DMS153 (cell line): ENCODE measurements around the gene SELENBP1.
"Not testable (repeated sequence)": the region's sequence is repeated elsewhere in the genome, so short reads cannot be mapped to it uniquely, and the experiment has no call there.

Source experiments
- DNase-seq: peaks from one replicate; lab custom pipeline; 2025; lab: John Stamatoyannopoulos, UW

Gene SELENBP1

DNA sequence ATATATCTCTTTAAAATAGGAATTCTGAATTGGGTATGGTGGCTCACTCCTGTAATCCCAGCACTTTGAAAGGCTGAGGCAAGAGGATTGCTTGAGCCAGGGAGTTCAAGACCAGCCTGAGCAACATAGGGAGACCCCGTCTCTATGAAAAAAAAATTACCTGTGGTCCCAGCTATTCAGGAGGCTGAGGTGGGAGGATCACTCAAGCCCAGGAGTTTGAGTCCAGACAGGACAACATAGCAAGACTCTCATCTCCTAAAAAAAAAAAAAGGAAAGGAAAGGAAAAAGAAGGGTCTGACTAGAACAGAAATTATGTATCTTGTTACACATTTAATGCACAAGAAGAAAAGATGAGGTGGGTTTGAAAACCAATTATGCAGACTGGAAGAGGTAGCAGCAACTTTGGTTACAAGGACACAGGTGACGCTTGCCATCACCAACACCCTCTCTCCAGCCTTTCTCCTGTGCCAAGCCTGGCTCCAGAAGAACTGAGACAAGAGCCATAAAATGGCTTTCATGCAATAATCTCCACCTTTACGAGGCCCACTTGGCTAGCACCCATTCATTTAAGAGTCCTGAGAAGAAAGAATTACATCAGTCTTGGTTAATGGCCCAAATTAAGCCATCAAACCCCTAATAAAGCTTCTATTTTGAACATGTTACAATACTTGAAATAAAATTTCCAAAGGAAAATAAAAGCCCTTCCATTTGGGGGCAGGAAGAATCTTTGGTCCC is 4.8 kb upstream of the SELENBP1 start:
- no peak for DNase-seq

DNA sequence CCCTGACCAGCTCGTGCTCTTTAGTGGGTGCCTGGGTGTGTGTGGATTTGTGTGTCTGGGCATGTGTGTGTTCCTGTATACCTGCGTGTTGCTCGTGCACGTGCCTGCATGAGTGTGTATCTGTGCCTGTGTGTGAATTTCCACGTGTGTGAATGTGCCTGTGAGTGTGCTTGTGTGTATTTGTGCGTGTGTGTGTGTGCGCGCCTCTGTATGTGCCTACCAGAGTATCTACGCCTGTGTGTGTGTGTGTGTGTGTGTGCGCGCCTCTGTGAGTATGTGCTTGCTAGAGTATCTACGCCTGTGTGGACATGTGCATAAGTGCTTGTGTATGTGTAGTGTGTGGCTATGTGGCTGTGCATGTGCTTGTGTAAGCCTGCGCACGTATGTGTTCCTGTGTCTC is 691 bp upstream of the SELENBP1 start:
- DNase-seq = no peak

DNA sequence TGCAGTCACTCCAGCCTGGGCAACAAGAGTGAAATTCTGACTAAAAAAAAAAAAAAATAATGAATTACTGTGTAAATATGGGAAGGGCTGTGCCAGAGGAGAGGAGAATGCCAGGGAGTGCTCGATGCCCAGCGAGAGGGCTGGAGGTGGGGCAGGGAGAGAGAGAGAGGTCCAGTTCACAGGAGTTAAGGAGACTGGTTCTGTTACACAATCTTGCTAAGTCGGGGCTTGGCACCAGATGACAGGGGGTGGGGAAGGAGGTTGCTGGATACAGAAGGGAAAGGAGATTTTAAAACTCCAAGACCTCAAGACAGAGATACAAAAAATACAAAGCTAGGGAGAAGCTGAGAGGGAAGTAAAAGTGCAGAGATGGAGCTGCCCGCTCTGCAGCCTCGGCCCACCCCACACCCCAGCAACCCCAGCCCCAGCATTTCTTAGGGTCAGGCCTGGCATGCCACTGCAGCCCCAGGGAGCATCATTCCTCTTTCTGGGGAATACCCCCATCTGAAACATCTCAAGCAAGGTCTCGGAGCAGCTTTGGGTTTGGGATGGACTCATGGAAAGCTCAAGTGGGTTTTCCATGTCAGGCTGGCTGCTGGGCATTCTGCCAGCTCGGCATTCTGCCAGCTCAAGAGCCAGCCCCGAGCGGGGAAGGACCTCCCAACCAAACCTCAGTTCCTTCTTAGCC is 991 bp downstream of the SELENBP1 start:
- peak; percentile 94 for DNase-seq

DNA sequence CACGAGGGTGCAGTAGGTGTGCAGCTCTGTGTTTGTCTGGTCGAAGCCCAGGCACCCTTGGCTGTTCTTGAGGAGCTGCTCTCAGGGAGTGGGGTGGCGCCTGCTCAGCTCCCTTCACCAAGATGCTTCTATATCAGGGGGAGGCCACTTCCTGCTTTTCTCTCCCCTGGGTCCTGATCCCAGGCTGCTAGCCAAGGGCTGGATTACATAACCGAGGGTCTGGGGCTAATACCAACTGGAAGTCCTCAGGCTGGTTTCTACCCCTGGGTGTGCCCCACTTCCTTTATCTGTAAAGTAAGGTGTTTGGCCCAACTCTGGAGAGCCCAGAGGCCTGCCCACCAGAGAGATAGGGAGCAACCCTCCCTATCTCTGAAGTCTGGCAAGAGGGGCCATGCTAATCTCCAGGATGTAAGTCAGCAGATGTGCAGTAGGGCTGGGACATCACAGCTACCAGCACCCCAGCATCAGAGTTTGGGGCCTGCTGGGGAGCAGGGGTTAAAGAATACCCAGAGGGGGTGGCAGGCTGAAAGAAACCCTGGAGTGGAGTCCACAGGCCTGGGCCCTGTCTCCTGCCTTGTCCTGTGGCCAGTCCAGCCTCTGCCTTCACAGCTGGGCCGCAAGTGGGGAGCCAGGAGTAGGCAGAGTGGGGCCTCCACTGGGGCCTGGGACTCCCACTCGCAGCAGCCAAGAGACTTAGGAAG is 2.1 kb downstream of the SELENBP1 start:
- no peak for DNase-seq

GRCh38 chr1:151369621-151370048 is 2.9 kb downstream of the SELENBP1 start:
- DNase-seq = no peak

DNA sequence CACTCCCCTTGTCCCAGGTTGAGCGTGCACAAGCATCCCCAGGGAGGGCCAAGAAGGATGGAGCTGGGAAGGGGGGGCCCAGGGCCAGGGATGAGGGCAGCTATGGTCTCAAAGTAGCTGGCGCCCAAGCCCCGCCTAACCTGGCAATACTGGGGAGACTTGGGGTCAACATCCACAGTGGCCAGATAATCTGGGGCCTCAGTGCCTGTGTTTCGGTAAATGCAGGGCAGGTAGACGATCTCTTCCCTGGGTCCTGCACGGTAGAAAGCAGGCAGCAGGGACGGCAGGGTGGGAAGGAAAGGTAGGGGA is 3.2 kb downstream of the SELENBP1 start:
- no peak for DNase-seq

- DNase-seq = no peak
Observed at GRCh38 chr1:151368393-151369301, 3.9 kb downstream of the SELENBP1 start.

DNA sequence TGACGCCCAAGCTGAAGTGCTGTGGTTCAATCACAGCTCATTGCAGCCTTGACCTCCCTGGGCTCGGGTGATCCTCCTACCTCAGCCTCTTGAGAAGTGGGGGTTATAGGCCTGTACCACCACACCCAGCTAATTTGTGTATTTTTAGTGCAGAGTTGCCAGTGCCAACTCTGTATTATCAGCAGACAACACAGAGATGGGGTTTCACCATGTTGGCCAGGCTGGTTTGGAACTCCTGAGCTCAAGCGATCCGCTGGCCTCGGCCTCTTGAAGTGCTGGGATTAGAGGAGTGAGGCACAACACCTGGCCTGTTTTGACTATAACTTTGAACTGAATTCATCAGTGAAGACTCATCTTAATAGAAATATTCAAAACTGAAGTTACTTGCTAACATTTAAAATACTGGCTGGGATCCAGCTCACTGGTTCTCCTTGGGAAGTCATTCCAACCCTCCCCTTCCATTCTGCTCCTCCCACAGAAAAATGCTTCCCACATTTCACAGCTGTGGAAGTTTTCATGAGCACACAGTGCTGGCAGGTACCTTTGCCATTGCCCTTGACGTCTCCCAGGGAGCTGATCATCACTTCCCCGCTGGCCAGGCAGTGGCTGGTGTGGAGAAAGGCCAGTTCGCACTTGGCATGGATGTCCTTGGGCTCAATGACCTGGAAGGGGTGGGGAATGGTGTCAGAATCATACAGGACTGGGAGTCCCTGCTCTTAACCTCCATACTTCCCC is 4.7 kb downstream of the SELENBP1 start:
- no peak for DNase-seq

DNA sequence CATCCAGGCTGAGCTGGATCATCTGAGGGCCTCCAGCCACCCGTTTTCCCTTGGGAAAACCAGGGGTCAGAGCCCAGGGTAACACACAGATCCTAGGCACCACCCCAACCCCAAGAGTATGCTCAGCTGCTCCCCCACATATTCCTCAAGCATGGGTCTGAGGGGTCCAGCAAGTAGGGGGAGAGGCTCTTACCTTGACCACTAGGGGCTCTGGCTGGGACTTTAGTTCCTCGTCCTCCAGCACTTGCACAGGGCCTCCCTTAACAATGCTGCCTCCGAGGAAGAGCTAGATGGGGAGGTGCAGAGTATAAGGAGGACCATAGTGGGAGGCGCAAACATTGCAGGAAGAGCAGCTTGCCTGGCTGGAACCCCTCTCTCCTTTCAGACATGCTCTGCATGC is 7.5 kb downstream of the SELENBP1 start:
- DNase-seq = no peak

- DNase-seq = no peak
Observed at GRCh38 chr1:151362308-151363155, 10.0 kb downstream of the SELENBP1 start.

GRCh38 chr1:151361883-151362282 is 10.6 kb downstream of the SELENBP1 start:
- DNase-seq = no peak

- DNase-seq = no peak
Observed at GRCh38 chr1:151356696-151357095, 15.8 kb downstream of the SELENBP1 start.

DNA sequence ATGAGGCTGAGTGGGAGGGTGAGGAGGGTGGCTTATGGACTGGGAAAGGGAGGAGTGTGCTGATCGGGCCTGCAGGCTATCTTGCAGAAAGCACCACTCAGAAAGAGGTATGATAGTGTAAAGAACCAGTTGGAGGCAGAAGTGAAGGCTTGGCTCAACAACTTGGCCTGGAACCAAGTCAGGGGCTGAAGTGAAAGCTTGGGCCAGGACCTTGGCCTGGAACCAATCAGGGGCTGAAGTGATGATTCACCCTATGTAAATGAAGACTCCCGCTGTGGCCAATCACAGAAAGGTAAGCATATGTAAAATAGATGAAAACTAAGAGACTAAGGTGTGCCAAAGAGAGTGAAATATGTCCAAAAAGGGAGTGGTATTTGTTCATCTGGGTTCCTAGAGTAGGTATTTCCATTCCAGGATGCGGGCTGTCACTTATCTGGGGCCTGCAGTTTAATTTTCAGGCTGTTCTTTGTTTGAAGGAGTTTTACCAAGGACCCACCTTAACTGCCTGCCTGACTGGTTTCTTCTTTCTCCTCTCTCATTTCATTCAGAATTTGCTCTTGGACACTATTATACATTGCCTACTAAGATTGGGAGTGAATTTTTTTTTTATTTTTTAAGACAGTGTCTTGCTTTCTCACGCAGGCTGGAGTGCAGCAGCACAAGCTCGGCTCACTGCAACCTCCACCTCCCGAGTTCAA is 20.3 kb downstream of the SELENBP1 start:
- DNase-seq = no peak

GRCh38 chr1:151350323-151350722 is 22.2 kb downstream of the SELENBP1 start:
- DNase-seq = not testable (repeated sequence)

DNA sequence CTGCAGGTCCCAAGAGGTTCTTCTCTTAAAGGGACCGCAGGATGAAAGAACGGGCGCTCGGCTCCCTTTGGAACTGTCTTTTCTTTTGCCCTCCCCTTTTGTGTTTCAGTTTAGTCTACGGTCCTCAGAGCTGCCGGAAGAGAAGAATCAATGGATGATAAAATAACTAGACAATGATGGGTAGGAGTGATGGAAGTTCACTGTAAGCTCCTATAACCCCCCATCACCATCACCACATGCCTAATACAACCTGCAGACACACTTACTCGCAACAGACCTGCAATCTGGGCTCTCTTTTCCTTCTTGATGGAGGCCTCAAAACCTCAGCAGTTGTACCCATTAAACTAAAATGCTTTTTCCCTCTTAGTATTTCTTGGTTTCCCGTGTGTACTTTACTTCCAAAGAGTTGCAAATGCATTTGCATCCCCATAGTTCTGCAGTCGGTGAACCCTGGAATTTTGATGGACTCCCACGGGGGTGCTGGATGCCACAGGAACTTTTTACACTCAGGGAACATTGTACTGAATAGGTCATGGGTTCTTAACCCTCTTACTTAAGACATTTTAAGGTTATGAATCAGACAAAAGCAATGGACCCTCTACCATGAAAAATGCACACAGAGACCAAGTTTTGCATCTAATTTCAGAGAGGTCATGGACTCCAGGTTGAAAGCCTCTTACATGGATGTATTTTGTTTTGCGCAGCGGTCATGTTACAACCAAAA is 24.8 kb downstream of the SELENBP1 start:
- no peak for DNase-seq

DNA sequence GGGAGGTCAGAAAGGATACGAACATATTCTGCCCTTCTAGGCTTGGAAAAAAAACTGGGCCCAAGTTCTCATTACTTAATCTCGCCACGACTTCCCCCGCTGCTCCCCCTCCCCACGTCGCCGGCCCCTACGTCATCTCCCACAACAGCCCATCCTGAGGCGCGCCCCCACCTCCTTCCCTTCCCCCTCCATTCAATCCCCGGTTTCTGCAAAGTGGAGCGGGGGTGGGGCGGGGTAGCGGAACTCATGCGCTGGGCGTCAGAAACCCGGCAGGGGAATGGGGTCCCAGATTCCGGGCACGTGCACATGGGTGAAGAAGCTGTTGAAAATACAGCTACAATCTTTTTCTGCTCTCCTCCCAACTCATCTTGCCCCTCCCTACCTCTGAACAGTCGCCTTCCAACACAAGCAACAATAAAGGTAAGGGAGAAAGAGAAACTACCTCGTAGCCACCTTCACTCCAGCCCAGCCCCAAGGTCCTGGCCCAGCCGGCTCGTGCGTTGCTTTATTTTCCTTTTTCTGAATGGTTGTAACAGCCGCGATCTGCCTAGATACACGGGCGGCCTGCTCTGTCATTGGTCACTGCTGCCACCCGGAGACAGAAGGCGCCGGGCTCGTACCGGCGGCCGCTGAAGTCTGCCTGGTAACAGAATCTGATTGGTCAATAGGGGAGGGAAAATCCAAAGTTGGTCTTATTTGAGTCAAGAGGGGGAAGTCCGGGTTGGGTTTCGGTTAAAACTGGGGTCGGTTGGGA is 25.6 kb downstream of the SELENBP1 start, which contains the start of gene RFX5:
TSS of gene RFX5 (minus strand) at position 484 of the 754 bp plus-strand sequence. CDS start 932 bp downstream, outside the sequence.
- peak; percentile 98 for DNase-seq

GRCh38 chr1:151346082-151346768 is 26.3 kb downstream of the SELENBP1 start:
- no peak for DNase-seq

- DNase-seq = no peak
Observed at GRCh38 chr1:151344291-151344690, 28.2 kb downstream of the SELENBP1 start.
